Calu3 (cell line): ENCODE data around the gene SF3B4. TPM values are rescaled to one million over a fixed set of nuclear protein-coding genes. Genes with fewer than 3 reads are reported as not detected.
A peak's percentile ranks its signal among the peaks of the same experiment; 100 is the strongest.

Experiments
- BruUV-seq: library from RNA; stranded (reverse); fragments of 400-500 nt; replicated peaks from 2 replicates; lab custom pipeline; 2021; lab: Mats Ljungman, UMichigan
- CTCF ChIA-PET: fragments of 300-600 bp; sonication (Branson Sonifier 250); formaldehyde crosslinking; loops from one replicate; lab custom pipeline; 2022; ENCODE audit warnings: antibody characterized with exemption; lab: Charles Lee
- DNase-seq: peaks from one replicate; pipeline ENCODE4 v3.0.0; 2022
- H3K27ac Mint-ChIP-seq: one replicate; pipeline ENCODE4 v1.8.0; 2022; ENCODE audit warnings: mixed read lengths; ENCODE audit not compliant: unreplicated experiment
- H3K27me3 Mint-ChIP-seq: one replicate; pipeline ENCODE4 v1.8.0; 2022; ENCODE audit warnings: mixed read lengths; ENCODE audit not compliant: unreplicated experiment
- H3K36me3 Mint-ChIP-seq: one replicate; pipeline ENCODE4 v1.8.0; 2022; ENCODE audit warnings: mild to moderate bottlenecking, moderate library complexity, mixed read lengths; ENCODE audit not compliant: insufficient read depth, unreplicated experiment
- H3K4me1 Mint-ChIP-seq: one replicate; pipeline ENCODE4 v1.8.0; 2022; ENCODE audit warnings: mild to moderate bottlenecking, low read depth, mixed read lengths; ENCODE audit not compliant: unreplicated experiment
- H3K4me3 Mint-ChIP-seq: one replicate; pipeline ENCODE4 v1.8.0; 2022; ENCODE audit warnings: mild to moderate bottlenecking, low read depth, moderate library complexity, mixed read lengths; ENCODE audit not compliant: unreplicated experiment
- H3K9me3 Mint-ChIP-seq: one replicate; pipeline ENCODE4 v1.8.0; 2022; ENCODE audit warnings: low read depth, mixed read lengths; ENCODE audit not compliant: unreplicated experiment
- intact Hi-C: fragments of 100-400 bp; cut with micrococcal nuclease; formaldehyde crosslinking; loops from one replicate; pipeline ENCODE4 v1.10.0; 2022; ENCODE audit not compliant: unreplicated experiment
- total RNA-seq: library from RNA; stranded (reverse); gene quantifications from 2 replicates; pipeline ENCODE4 v1.2.3, GENCODE V29; 2022
- TF ChIP-seq, protein P1 (sequence below): fragments of 200-600 bp; IDR thresholded peaks from one replicate; pipeline ENCODE4 v1.8.0; 2022; ENCODE audit warnings: antibody characterized with exemption; ENCODE audit not compliant: unreplicated experiment

SF3B4 gene
- total RNA-seq, 1 experiment from 2014 or later = 188 TPM

DNA sequence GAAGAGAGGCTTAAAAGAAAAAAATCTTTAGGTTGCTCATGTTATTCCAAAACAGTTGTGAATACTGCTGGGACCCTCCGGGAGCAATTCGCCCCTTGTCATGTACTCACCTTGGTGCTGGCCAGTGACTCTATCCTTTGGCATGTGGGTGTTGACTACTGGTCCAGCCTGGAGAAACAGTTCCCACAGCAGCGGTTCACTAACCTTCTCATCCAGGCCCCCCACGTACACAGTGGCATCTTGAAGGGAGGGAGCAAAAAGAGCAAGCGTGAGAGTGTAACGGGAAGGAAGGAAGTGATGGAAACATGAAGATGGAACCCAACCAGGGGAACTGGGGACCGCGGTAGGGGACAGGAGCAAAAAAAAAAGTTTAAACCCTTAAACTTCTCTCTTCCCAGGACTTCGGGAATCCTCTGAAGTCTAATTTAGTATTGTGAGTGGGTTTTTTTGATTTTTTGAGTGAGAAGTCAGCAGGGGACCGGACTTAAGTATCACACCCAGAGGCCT, 494 bp downstream of the SF3B4 start:
- intact Hi-C loops = no loop called here
- BruUV-seq = no TSS peak
- DNase-seq = no peak

DNA sequence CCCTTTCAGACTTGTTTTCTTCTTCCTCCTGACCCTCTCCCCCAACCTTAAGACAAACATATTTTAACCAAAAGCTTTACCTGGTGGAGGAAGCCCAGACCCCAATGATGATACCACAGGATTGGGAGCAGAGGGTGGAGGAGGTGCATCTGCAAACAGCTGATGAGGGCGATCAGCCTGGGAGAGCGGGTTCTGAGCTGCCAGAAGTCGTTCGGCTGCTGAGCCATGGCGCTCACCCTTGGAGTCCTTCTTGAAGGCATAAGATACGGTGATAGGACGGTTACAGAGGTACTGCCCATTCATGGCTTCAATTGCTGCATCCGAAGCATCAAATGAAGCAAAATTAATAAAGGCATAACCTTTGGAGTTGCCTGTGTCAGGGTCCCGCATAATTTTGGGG, 1.3 kb downstream of the SF3B4 start:
- Mint-ChIP-seq H3K4me3 (peak overlapping the region; percentile 91), H3K4me1 (peaks cover 42% of the 10 kb centered on the region), H3K27ac (no peak overlapping the region), H3K36me3 (peaks cover 62% of the 10 kb centered on the region), H3K27me3 (no peaks in the 10 kb centered on the region), H3K9me3 (no peaks in the 10 kb centered on the region)
- BruUV-seq = TSS peak; percentile 55
- intact Hi-C loops = no loop called here
- DNase-seq = no peak
- TF ChIP-seq, protein P1, sequence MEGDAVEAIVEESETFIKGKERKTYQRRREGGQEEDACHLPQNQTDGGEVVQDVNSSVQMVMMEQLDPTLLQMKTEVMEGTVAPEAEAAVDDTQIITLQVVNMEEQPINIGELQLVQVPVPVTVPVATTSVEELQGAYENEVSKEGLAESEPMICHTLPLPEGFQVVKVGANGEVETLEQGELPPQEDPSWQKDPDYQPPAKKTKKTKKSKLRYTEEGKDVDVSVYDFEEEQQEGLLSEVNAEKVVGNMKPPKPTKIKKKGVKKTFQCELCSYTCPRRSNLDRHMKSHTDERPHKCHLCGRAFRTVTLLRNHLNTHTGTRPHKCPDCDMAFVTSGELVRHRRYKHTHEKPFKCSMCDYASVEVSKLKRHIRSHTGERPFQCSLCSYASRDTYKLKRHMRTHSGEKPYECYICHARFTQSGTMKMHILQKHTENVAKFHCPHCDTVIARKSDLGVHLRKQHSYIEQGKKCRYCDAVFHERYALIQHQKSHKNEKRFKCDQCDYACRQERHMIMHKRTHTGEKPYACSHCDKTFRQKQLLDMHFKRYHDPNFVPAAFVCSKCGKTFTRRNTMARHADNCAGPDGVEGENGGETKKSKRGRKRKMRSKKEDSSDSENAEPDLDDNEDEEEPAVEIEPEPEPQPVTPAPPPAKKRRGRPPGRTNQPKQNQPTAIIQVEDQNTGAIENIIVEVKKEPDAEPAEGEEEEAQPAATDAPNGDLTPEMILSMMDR = no peak
- CTCF ChIA-PET = no interaction called here

More for the DNA sequence above, 494 bp downstream of the SF3B4 start:
- H3K27ac Mint-ChIP-seq = peak overlapping the region; percentile 77
- no peaks in the 10 kb centered on the region for H3K9me3 Mint-ChIP-seq
- peaks cover 63% of the 10 kb centered on the region for H3K36me3 Mint-ChIP-seq
- CTCF ChIA-PET = no interaction called here
- TF ChIP-seq, protein P1 = no peak
- no peaks in the 10 kb centered on the region for H3K27me3 Mint-ChIP-seq
- peaks cover 50% of the 10 kb centered on the region for H3K4me1 Mint-ChIP-seq
- H3K4me3 Mint-ChIP-seq = peak overlapping the region; percentile 91

DNA sequence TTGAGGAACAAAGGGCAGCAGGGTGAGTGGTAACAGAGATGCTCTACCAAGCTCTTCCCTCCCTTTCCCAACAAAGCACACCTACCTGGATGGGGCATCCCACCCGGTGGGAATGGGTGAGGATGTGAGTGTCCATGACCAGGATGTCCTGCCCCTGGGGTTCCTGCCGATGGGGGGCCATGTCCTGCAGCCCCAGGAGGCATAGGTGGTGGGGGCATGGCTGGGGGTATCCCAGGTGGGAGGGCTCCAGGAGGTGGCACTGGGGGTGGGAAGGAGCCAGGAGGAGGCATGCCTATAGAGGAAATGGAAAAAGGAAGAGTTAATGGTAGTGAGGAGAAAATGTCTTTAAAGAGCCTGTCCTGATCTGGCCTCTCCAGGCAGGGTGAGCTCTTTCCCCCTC, 1.9 kb downstream of the SF3B4 start:
- no peaks in the 10 kb centered on the region for H3K9me3 Mint-ChIP-seq
- no TSS peak for BruUV-seq
- TF ChIP-seq, protein P1 = no peak
- no peak overlapping the region for H3K27ac Mint-ChIP-seq
- intact Hi-C loops = no loop called here
- CTCF ChIA-PET = no interaction called here
- peaks cover 37% of the 10 kb centered on the region for H3K4me1 Mint-ChIP-seq
- H3K4me3 Mint-ChIP-seq = peak overlapping the region; percentile 91
- no peak for DNase-seq
- no peaks in the 10 kb centered on the region for H3K27me3 Mint-ChIP-seq
- H3K36me3 Mint-ChIP-seq = peaks cover 62% of the 10 kb centered on the region

DNA sequence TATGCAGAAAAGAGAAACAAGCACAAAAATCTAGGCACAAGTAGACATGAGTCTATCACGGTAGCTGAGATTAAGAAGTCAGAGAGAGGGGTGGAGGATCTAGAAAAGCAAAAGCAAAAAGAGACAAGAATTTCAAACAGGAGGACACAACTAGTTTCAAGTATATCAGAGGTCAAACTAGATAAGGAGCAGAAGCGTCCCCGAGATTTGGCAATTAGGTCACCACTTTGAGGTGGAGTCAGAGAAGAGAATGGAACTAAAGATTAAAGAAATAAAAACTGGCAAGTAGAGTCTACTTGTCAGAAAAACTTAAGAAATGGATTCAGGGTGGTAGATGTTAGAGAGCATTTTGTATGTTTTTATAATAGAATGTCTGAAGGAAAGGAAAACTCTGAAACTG, 2.3 kb downstream of the SF3B4 start:
- CTCF ChIA-PET = no interaction called here
- no peaks in the 10 kb centered on the region for H3K27me3 Mint-ChIP-seq
- DNase-seq = no peak
- H3K4me1 Mint-ChIP-seq = peaks cover 36% of the 10 kb centered on the region
- intact Hi-C loops = no loop called here
- no TSS peak for BruUV-seq
- TF ChIP-seq, protein P1 = no peak
- H3K9me3 Mint-ChIP-seq = no peaks in the 10 kb centered on the region
- H3K27ac Mint-ChIP-seq = no peak overlapping the region
- peak overlapping the region; percentile 91 for H3K4me3 Mint-ChIP-seq
- H3K36me3 Mint-ChIP-seq = peaks cover 62% of the 10 kb centered on the region
